ENCODE measurements around the gene SYS1. TPM values are rescaled to one million over a fixed set of nuclear protein-coding genes. Genes with fewer than 3 reads are reported as not detected.

The SYS1 gene
- total RNA-seq, 1 donor from 2014 or later: 25.2 TPM

DNA sequence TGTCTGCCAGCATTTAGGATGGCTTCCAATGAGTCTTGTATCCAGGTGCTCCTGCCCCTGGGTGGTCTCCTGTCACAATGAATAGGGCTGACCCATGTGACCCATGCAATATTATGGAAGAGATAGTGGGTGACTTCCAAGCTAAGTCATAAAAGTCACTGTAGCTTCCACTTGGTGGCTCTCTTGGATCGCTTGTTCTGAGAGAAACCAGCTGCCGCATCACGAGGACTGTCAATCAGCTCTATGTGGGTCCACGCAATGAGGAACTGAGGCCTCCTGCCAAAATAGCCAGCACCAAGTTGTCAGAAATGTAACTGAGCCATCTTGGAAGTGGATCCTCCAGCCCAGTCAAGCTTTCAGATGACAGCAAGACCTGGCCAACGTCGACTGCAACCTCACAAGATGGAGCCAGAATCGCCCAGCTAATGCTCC is 40.0 kb upstream of the SYS1 start:
- no peak overlapping the region for H3K27ac ChIP-seq (ENCODE audit: low read depth, low read length)
- Mint-ChIP-seq H3K36me3 (ENCODE audit: low read depth, unreplicated experiment) (peaks cover 11% of the 10 kb centered on the region), H3K4me1 (ENCODE audit: low read depth, unreplicated experiment) (peaks cover 8% of the 10 kb centered on the region), H3K27ac (ENCODE audit: unreplicated experiment) (no peak overlapping the region), H3K4me3 (ENCODE audit: unreplicated experiment) (no peak overlapping the region), H3K27me3 (ENCODE audit: low read depth, unreplicated experiment) (peaks cover 3% of the 10 kb centered on the region), H3K9me3 (ENCODE audit: unreplicated experiment) (no peaks in the 10 kb centered on the region)
- no peak for DNase-seq (ENCODE audit: low read depth)
- H3K4me1 ChIP-seq (ENCODE audit: insufficient read depth, low read length): no peaks in the 10 kb centered on the region
- no peak overlapping the region for H3K4me3 ChIP-seq (ENCODE audit: insufficient read depth, low read depth, low read length)
- H2AFZ ChIP-seq (ENCODE audit: low read depth, low read length): no peak overlapping the region
- FAIRE-seq: no peak
- H3K79me2 ChIP-seq (ENCODE audit: insufficient read depth, low read length): no peaks in the 10 kb centered on the region
- peaks cover 23% of the 10 kb centered on the region for H4K20me1 ChIP-seq (ENCODE audit: insufficient read depth, low read length)
- H3K9ac ChIP-seq (ENCODE audit: low read length): no peak overlapping the region
- H3K4me2 ChIP-seq (ENCODE audit: low read length): no peak overlapping the region
- no peak for TF ChIP-seq EZH2 (IDR thresholded peaks at IDR 0.05; ENCODE audit: insufficient read depth, low read length)
- TF ChIP-seq, protein P1, sequence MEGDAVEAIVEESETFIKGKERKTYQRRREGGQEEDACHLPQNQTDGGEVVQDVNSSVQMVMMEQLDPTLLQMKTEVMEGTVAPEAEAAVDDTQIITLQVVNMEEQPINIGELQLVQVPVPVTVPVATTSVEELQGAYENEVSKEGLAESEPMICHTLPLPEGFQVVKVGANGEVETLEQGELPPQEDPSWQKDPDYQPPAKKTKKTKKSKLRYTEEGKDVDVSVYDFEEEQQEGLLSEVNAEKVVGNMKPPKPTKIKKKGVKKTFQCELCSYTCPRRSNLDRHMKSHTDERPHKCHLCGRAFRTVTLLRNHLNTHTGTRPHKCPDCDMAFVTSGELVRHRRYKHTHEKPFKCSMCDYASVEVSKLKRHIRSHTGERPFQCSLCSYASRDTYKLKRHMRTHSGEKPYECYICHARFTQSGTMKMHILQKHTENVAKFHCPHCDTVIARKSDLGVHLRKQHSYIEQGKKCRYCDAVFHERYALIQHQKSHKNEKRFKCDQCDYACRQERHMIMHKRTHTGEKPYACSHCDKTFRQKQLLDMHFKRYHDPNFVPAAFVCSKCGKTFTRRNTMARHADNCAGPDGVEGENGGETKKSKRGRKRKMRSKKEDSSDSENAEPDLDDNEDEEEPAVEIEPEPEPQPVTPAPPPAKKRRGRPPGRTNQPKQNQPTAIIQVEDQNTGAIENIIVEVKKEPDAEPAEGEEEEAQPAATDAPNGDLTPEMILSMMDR (IDR thresholded peaks at IDR 0.05; ENCODE audit: insufficient read depth, low read depth, low read length): peak; percentile 5
- no peaks in the 10 kb centered on the region for H3K9me3 ChIP-seq (ENCODE audit: insufficient read depth, low read depth, low read length)
- peaks cover 23% of the 10 kb centered on the region for H3K36me3 ChIP-seq (ENCODE audit: insufficient read depth, low read length)
- H3K27me3 ChIP-seq (ENCODE audit: insufficient read depth, low read length): peaks cover 2% of the 10 kb centered on the region

DNA sequence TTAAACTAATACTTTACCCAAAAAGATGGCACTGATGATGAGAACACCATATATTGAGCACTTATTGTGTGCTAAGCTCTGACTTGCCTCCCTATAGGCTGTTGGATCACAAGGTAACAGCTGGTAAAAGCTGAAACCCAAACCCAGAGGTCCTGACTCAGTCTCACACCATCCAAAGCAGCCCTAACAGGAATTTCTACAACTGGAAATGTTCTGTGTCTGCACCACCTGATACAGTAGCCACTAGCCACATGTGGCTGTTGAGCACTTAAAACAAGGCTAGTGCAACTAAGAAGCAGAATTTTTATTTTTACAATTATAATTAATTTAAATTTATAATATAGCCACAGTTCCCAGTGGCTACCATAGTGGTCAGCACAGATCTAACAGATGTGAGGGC is 39.2 kb upstream of the SYS1 start:
- Histone ChIP-seq H3K4me3 (ENCODE audit: insufficient read depth, low read depth, low read length) (no peak overlapping the region), H3K9ac (ENCODE audit: low read length) (no peak overlapping the region), H3K27me3 (ENCODE audit: insufficient read depth, low read length) (no peaks in the 10 kb centered on the region), H3K79me2 (ENCODE audit: insufficient read depth, low read length) (peaks cover 3% of the 10 kb centered on the region), H4K20me1 (ENCODE audit: insufficient read depth, low read length) (peaks cover 31% of the 10 kb centered on the region), H3K9me3 (ENCODE audit: insufficient read depth, low read depth, low read length) (no peaks in the 10 kb centered on the region), H3K36me3 (ENCODE audit: insufficient read depth, low read length) (peaks cover 31% of the 10 kb centered on the region), H3K4me2 (ENCODE audit: low read length) (no peak overlapping the region), H3K4me1 (ENCODE audit: insufficient read depth, low read length) (no peaks in the 10 kb centered on the region), H2AFZ (ENCODE audit: low read depth, low read length) (no peak overlapping the region), H3K27ac (ENCODE audit: low read depth, low read length) (no peak overlapping the region)
- no peak for TF ChIP-seq EZH2 (IDR thresholded peaks at IDR 0.05; ENCODE audit: insufficient read depth, low read length)
- TF ChIP-seq, protein P1 (IDR thresholded peaks at IDR 0.05; ENCODE audit: insufficient read depth, low read depth, low read length): no peak
- H3K27me3 Mint-ChIP-seq (ENCODE audit: low read depth, unreplicated experiment): no peaks in the 10 kb centered on the region
- no peak overlapping the region for H3K4me3 Mint-ChIP-seq (ENCODE audit: unreplicated experiment)
- FAIRE-seq (no peak), DNase-seq (ENCODE audit: low read depth) (no peak)
- H3K9me3 Mint-ChIP-seq (ENCODE audit: unreplicated experiment): no peaks in the 10 kb centered on the region
- H3K36me3 Mint-ChIP-seq (ENCODE audit: low read depth, unreplicated experiment): peaks cover 14% of the 10 kb centered on the region
- peaks cover 8% of the 10 kb centered on the region for H3K4me1 Mint-ChIP-seq (ENCODE audit: low read depth, unreplicated experiment)
- H3K27ac Mint-ChIP-seq (ENCODE audit: unreplicated experiment): no peak overlapping the region

DNA sequence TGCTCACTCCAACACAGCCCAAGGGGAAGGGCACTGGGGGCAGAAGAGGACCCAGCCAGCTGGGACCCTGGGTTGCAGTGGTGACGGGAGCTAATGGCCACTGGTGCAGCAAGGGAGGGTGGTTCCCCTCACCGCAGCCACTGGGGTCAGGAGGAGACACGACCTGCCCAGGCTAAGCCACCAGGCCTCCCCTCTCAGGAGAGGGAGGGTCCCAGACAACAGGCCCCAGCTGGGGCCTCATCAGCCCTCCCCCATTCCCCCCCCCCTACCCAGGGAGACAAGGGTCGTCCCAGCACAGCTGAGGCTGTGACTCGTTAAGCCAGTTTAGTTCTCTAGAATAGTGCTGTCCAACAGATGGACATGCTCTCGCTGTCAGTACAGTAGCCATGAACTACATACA is 37.6 kb upstream of the SYS1 start:
- Mint-ChIP-seq H3K4me3 (ENCODE audit: unreplicated experiment) (no peak overlapping the region), H3K27ac (ENCODE audit: unreplicated experiment) (no peak overlapping the region), H3K4me1 (ENCODE audit: low read depth, unreplicated experiment) (peaks cover 8% of the 10 kb centered on the region), H3K27me3 (ENCODE audit: low read depth, unreplicated experiment) (no peaks in the 10 kb centered on the region), H3K9me3 (ENCODE audit: unreplicated experiment) (no peaks in the 10 kb centered on the region), H3K36me3 (ENCODE audit: low read depth, unreplicated experiment) (peaks cover 17% of the 10 kb centered on the region)
- H3K27me3 ChIP-seq (ENCODE audit: insufficient read depth, low read length): no peaks in the 10 kb centered on the region
- H3K9ac ChIP-seq (ENCODE audit: low read length): no peak overlapping the region
- H3K79me2 ChIP-seq (ENCODE audit: insufficient read depth, low read length): peaks cover 13% of the 10 kb centered on the region
- H3K4me1 ChIP-seq (ENCODE audit: insufficient read depth, low read length): no peaks in the 10 kb centered on the region
- DNase-seq (ENCODE audit: low read depth) (no peak), FAIRE-seq (no peak)
- no peaks in the 10 kb centered on the region for H3K9me3 ChIP-seq (ENCODE audit: insufficient read depth, low read depth, low read length)
- H4K20me1 ChIP-seq (ENCODE audit: insufficient read depth, low read length): peaks cover 47% of the 10 kb centered on the region
- peaks cover 47% of the 10 kb centered on the region for H3K36me3 ChIP-seq (ENCODE audit: insufficient read depth, low read length)
- TF ChIP-seq, protein P1 (IDR thresholded peaks at IDR 0.05; ENCODE audit: insufficient read depth, low read depth, low read length): no peak
- no peak for TF ChIP-seq EZH2 (IDR thresholded peaks at IDR 0.05; ENCODE audit: insufficient read depth, low read length)
- no peak overlapping the region for H3K4me3 ChIP-seq (ENCODE audit: insufficient read depth, low read depth, low read length)
- no peak overlapping the region for H2AFZ ChIP-seq (ENCODE audit: low read depth, low read length)
- no peak overlapping the region for H3K4me2 ChIP-seq (ENCODE audit: low read length)
- no peak overlapping the region for H3K27ac ChIP-seq (ENCODE audit: low read depth, low read length)
